ENCODE data around the gene OASL.
"Not testable (repeated sequence)": the region's sequence is repeated elsewhere in the genome, so short reads cannot be mapped to it uniquely, and the experiment has no call there.

Gene OASL, protein sequence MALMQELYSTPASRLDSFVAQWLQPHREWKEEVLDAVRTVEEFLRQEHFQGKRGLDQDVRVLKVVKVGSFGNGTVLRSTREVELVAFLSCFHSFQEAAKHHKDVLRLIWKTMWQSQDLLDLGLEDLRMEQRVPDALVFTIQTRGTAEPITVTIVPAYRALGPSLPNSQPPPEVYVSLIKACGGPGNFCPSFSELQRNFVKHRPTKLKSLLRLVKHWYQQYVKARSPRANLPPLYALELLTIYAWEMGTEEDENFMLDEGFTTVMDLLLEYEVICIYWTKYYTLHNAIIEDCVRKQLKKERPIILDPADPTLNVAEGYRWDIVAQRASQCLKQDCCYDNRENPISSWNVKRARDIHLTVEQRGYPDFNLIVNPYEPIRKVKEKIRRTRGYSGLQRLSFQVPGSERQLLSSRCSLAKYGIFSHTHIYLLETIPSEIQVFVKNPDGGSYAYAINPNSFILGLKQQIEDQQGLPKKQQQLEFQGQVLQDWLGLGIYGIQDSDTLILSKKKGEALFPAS

DNA sequence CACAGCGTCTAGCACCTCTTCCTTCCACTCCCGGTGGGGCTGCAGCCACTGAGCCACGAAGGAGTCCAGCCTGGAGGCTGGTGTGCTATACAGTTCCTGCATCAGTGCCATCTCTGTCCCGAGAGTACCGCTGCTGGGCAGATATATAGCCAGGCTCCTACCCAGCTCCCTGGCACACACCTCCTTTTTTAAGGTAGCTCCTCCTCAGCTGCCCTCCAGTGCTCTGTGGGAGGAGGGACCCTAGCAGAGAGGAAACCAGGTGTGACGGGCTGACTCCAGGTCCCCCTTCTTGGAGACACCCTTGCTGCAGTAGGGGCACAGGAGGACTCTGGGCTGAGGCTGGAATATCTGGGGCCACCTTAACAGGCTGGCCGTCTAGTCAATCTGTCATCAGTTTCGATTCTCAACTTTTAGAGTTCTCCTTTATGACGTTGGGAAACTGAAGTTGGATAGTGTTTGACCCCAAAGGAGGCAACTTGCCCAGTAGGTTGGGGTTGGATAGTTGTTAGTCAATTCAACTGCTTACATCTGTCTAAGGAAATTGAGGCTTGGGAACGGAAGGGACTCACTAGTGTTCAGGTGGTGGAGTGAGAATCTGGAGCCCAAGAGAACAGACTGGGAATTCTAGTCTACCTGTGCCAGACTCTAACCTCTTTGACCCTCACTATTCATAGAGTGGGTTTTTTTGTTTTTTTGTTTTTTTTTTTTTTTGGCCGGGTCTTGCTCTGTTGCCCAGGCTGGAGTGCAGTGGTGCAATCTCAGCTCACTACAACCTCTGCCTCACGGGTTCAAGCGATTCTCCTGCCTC, at the start of gene OASL:
Gene OASL (minus strand): TSS at position 386 of the 808 bp plus-strand sequence. CDS start 275 bp downstream, at position 111.
- H3K4me3 Mint-ChIP-seq: peak within 1 kb of the TSS; percentile 86
- H3K27me3 Mint-ChIP-seq: peaks cover 15% of the 10 kb centered on the region

DNA sequence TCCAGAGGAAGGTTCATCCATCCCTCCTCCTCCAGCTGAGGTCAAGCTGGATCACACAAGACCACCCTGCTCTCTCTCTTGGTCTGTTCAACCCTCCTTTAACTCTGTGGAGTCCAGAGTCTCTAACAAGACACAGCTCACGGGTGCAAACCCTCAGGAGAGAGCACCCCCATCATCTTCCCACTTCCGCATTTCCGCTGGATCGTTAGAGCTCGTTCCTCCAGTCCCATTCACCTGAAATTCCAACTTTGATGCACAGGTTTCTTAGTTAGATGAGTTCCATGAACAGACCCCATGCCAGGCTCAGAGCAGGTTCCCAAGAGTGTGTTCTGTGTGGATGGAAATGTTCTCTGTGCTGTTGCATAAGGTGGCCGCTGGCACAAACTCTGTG, 49.1 kb upstream of the OASL start:
- no peak overlapping the region for H3K27ac Mint-ChIP-seq
- ATAC-seq (no peak), DNase-seq (no peak)
- peaks cover 22% of the 10 kb centered on the region for H3K4me1 Mint-ChIP-seq
- H3K27me3 Mint-ChIP-seq: no peaks in the 10 kb centered on the region
- H3K36me3 Mint-ChIP-seq (ENCODE audit: low read depth): no peaks in the 10 kb centered on the region
- no peak overlapping the region for H3K4me3 Mint-ChIP-seq
- H3K9me3 Mint-ChIP-seq: no peaks in the 10 kb centered on the region

More for the DNA sequence above, at the start of gene OASL:
- ATAC-seq (peak; percentile 60), DNase-seq (peak; percentile 53)
- Mint-ChIP-seq H3K27ac (peak within 1 kb of the TSS; percentile 66), H3K4me1 (peaks cover 60% of the 10 kb centered on the region), H3K36me3 (ENCODE audit: low read depth) (no peaks in the 10 kb centered on the region), H3K9me3 (no peaks in the 10 kb centered on the region)

DNA sequence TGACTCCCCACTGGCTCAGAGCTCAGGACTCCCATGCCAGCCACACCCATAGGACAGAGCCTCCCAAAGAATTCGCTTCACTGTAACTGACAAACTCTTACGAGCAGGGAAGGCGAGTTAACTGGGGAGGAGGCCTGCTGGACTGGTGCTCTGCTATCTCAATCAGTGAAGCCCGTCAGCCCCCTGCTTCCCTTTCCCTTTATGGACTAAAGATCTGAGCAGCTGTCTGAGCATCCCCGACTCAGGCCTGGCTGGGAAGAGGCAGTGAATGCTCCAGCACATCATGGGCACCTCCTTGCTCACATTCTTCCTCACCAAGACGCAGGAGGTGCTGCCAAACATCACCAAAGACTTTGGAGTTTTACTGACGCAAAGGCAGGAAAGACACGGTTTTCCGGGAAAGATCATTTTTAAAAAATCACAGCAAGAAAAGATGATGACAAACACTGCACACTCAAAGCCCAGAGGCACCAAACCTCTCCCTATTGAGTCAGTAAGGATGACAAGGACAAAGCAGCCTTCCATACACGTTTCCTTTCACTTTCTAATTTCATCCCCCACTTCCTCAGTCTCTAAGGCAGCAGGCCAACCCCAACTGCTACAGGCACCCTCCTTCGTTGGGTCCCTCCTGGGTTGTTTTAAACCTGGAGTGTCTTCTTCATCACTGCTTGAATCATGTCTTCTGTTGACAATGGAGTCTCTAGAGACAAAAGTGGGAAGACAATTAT, 48.6 kb upstream of the OASL start:
- Mint-ChIP-seq H3K27me3 (no peaks in the 10 kb centered on the region), H3K4me3 (no peak overlapping the region), H3K9me3 (no peaks in the 10 kb centered on the region), H3K4me1 (peaks cover 16% of the 10 kb centered on the region), H3K27ac (no peak overlapping the region), H3K36me3 (ENCODE audit: low read depth) (no peaks in the 10 kb centered on the region)
- DNase-seq (no peak), ATAC-seq (no peak)

DNA sequence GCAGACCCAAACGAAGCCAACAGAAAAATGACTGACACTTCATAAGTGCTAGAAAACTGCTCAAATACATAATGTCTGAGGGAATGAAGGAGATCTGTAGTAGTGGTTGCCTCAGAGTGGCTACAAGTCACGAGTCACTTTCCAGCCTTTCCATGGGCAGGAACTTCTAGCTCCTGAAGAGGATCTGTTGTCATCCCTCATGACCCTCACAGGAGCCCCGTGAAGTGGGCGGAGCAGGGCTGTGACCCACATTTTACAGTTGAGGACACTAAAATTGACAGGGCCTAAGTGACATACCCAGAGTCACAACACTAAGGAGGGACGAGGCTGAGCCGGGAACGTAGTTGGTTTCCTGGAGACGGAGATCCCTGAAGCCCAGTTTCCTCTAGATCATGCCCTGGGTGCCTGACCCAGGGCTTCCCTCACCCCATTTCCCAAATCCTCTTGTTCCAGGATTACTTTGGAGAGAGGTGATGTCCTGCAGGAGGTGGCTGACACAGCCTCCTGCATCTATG, 47.8 kb upstream of the OASL start:
- Mint-ChIP-seq H3K27me3 (no peaks in the 10 kb centered on the region), H3K4me1 (peaks cover 9% of the 10 kb centered on the region), H3K27ac (no peak overlapping the region), H3K4me3 (no peak overlapping the region), H3K9me3 (no peaks in the 10 kb centered on the region), H3K36me3 (ENCODE audit: low read depth) (no peaks in the 10 kb centered on the region)
- ATAC-seq (no peak), DNase-seq (no peak)

DNA sequence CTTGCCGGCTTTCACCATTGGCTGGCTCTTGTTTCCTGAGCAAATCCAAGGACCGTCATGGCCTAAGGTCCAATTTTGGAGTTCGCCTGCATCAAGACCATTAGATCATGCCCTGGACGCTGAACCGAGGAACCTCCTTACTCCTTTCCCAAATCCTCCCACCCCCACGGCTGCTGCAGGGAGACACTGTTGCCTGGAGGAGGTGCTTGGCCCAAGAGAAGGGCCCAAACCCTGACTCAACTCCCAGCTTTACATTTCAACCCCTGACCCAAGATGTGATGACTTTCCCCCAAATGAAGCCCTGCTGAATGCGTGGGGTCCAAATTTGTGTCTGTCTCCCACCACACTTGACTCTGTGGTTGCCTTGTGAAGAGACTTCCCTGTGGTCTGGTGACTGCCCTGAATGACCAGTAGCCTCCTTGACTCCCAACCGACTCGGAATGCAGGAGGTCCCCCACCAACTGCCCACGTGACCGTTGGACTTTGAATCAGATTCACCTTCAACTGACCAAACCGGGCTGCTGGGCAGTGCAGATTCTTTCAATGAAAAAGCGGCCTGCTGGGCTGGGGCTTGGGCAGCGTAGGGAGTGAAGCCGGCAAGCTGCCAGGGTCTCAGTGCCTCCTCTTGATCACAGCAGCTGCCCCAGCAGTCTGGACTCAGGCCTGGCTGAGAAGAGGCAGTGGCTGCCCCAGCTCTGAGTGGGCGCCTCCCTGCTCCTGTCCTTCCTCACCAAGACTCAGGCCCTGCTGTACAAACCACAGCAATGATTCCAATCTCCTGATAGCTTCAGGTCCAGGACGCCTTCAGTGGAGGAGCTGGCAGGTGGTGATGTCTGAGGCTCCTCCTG, 46.7 kb upstream of the OASL start:
- H3K4me3 Mint-ChIP-seq: no peak overlapping the region
- H3K36me3 Mint-ChIP-seq (ENCODE audit: low read depth): no peaks in the 10 kb centered on the region
- no peak overlapping the region for H3K27ac Mint-ChIP-seq
- ATAC-seq (no peak), DNase-seq (no peak)
- no peaks in the 10 kb centered on the region for H3K27me3 Mint-ChIP-seq
- H3K9me3 Mint-ChIP-seq: no peaks in the 10 kb centered on the region
- peaks cover 9% of the 10 kb centered on the region for H3K4me1 Mint-ChIP-seq

DNA sequence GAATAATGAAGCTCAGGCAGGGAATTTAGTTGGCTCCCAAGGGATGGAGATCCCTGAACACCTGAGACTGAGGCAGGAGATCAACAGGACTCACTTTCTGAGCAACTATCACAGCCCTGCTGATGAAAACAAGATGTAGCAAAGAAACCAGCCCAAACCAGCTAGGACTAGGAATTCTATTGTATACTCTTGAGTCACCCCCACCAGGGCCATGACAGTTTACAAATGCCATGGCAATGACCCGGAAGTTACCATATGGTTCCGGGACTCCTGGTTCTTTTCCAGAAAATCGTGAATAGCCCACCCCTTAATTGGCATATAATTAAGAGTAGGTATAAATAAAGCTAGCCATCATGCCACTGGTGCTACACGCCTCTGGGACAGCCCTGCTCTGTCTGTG, 46.0 kb upstream of the OASL start:
- Mint-ChIP-seq H3K36me3 (ENCODE audit: low read depth) (no peaks in the 10 kb centered on the region), H3K27ac (no peak overlapping the region), H3K4me1 (peaks cover 9% of the 10 kb centered on the region), H3K27me3 (no peaks in the 10 kb centered on the region), H3K4me3 (no peak overlapping the region), H3K9me3 (no peaks in the 10 kb centered on the region)
- ATAC-seq: no peak
- DNase-seq: no peak

DNA sequence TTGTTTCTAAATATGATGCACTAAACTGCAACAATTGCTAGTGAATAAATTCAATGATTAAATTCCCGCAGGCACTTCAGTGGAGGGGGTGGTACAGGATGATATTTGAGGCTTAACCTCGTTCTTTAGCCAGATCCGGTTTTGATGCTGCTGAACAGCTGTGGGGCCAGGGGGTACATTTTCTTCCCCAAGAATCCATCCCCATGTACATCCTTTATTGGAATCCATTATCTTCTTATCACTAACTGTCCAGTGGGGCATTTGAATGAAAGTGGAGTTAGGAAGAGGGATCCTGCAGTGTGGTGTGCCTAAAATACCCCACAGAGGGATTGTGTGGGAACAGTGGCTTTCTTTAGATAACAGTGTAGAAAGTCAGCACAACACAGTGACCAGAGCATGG, 45.2 kb upstream of the OASL start:
- Mint-ChIP-seq H3K4me1 (peaks cover 9% of the 10 kb centered on the region), H3K9me3 (no peaks in the 10 kb centered on the region), H3K27ac (no peak overlapping the region), H3K36me3 (ENCODE audit: low read depth) (no peaks in the 10 kb centered on the region), H3K27me3 (no peaks in the 10 kb centered on the region), H3K4me3 (no peak overlapping the region)
- no peak for DNase-seq
- no peak for ATAC-seq

DNA sequence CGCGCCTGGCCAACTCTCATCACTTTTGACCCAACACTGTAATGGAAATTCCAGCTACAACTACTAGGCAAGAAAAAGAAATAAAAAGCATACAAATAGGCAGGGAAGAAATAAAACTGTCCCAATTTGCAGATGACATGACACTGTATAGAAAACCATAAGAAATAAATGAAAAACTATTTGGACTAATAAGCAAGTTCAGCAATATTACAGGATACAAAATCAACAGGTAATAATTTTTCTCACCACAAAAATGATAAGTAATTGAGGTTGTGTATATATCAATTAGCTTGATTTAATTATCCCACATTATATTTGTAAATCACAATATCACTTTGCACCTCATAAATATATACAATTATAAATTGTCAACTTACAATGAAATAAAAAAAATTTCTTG, 41.9 kb upstream of the OASL start:
- Mint-ChIP-seq H3K27ac (no peak overlapping the region), H3K4me3 (no peak overlapping the region), H3K9me3 (no peaks in the 10 kb centered on the region), H3K4me1 (no peaks in the 10 kb centered on the region), H3K36me3 (ENCODE audit: low read depth) (no peaks in the 10 kb centered on the region), H3K27me3 (no peaks in the 10 kb centered on the region)
- no peak for DNase-seq
- ATAC-seq: no peak

DNA sequence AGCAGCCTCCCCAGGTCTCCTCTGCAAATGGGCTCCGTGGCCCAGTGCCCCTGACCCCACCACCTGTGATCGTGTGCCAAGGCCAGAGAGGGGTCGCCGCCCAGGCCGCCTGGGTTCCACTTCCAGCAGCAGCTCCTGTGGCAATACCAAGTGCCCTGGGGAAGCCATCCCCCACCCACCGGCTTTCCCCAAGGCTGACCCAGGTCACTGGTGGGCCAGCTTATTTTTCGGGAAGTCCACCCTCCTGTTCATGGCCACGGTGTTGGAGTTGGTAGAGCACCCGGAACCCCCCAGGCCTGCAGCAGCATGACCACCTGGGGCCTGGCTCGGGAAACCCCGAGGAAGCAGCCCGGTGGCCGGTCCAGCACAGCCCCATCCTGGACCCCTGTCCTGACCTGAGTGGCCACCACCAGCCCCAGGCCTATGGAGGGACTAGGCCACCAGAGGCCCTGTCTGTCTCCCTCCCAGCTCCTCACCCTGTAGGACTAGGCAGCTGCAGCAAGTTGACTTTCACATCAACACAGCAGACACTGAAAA, 40.8 kb upstream of the OASL start:
- ATAC-seq (no peak), DNase-seq (no peak)
- Mint-ChIP-seq H3K27me3 (no peaks in the 10 kb centered on the region), H3K27ac (no peak overlapping the region), H3K4me1 (no peaks in the 10 kb centered on the region), H3K9me3 (peaks cover 1% of the 10 kb centered on the region), H3K36me3 (ENCODE audit: low read depth) (no peaks in the 10 kb centered on the region), H3K4me3 (no peak overlapping the region)

DNA sequence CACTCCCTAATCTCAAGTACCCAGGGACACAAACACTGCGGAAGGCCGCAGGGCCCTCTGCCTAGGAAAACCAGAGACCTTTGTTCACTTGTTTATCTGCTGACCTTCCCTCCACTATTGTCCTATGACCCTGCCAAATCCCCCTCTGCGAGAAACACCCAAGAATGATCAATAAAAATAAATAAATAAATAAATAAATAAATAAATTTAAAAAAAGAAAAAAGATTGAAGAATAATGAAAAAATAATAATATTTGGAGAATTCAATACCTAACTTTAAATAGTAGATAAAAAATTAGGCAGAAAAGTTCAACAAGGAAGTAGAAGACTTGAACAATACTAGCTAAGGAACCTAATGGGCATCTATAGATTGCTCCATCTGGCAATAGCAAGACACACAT, 38.4 kb upstream of the OASL start:
- not testable (repeated sequence) for H3K4me1 Mint-ChIP-seq; H3K4me3 Mint-ChIP-seq; H3K27me3 Mint-ChIP-seq; H3K36me3 Mint-ChIP-seq (ENCODE audit: low read depth); H3K9me3 Mint-ChIP-seq; ATAC-seq; H3K27ac Mint-ChIP-seq; DNase-seq

DNA sequence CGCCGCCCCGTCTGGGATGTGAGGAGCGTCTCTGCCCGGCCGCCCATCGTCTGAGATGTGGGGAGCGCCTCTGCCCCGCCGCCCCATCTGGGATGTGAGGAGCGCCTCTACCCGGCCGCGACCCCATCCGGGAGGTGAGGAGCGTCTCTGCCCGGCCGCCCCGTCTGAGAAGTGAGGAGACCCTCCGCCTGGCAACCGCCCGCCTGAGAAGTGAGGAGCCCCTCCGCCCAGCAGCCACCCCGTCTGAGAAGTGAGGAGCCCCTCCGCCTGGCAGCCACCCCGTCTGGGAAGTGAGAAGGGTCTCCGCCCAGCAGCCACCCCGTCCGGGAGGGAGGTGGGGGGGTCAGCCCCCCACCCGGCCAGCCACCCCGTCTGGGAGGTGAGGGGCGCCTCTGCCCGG, 36.9 kb upstream of the OASL start:
- not testable (repeated sequence) for H3K9me3 Mint-ChIP-seq; H3K27ac Mint-ChIP-seq; H3K27me3 Mint-ChIP-seq; H3K36me3 Mint-ChIP-seq (ENCODE audit: low read depth); ATAC-seq; H3K4me1 Mint-ChIP-seq; DNase-seq; H3K4me3 Mint-ChIP-seq

DNA sequence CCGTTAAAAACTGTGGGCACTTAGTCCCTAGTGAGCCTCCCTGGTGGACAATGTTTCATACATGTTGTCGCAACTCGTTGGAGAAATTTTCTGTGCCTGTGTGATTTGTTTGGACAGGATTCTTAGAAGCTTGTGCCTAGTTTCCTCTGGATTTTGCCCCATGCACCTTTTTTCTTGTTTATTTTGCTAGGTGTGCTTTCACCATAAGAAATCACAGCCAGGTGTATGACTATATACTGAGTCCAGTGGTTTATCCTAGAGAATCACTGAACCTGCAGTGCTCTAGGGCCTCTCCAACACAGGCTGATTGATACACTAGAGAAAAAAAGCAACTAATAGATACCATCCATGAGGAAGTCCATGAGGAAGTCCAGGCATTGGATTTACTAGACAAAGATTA, 33.1 kb upstream of the OASL start:
- Mint-ChIP-seq H3K4me1 (no peaks in the 10 kb centered on the region), H3K27ac (no peak overlapping the region), H3K36me3 (ENCODE audit: low read depth) (no peaks in the 10 kb centered on the region), H3K4me3 (no peak overlapping the region), H3K27me3 (no peaks in the 10 kb centered on the region), H3K9me3 (peaks cover 10% of the 10 kb centered on the region)
- ATAC-seq: no peak
- no peak for DNase-seq

DNA sequence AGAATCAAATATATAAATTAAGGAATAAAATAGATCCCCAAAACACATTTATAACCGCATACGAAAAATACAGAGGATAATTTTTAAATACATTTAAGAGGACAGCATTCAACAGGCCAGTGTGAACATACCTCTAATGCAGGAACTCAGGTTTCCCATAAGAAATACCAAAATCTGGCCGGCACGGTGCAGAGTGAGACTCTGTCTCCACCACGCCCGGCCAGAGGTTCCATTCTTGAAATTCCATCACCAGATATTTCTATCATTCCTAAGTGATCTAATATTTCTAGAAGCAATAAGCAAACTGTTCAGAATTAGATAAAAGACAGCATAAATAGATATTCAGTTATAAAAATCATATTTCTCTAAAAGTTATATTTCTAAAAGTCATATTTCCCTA, 30.2 kb upstream of the OASL start:
- no peak for ATAC-seq
- no peak overlapping the region for H3K27ac Mint-ChIP-seq
- H3K9me3 Mint-ChIP-seq: peaks cover 7% of the 10 kb centered on the region
- peaks cover 6% of the 10 kb centered on the region for H3K4me1 Mint-ChIP-seq
- H3K4me3 Mint-ChIP-seq: no peak overlapping the region
- no peaks in the 10 kb centered on the region for H3K27me3 Mint-ChIP-seq
- no peak for DNase-seq
- H3K36me3 Mint-ChIP-seq (ENCODE audit: low read depth): no peaks in the 10 kb centered on the region

Data from activated naive CD8-positive, alpha-beta T cell treated with anti-CD3 and anti-CD28 coated beads, Interleukin-2, amount 50 U/mL, for 24 hours (primary cell).